Mesodermal cell (in vitro differentiated cells): ENCODE measurements around the gene VPS54.

Experiments
- H3K27ac ChIP-seq: 2 replicates; pipeline ENCODE4 v1.7.0; 2013; ENCODE audit warnings: mild to moderate bottlenecking, low read depth, low read length, moderate library complexity; ENCODE audit not compliant: severe bottlenecking
- H3K36me3 ChIP-seq: 2 replicates; pipeline ENCODE4 v1.7.1; 2013; ENCODE audit warnings: mild to moderate bottlenecking, low read length, moderate library complexity; ENCODE audit not compliant: control insufficient read depth, insufficient read depth
- H3K4me1 ChIP-seq: one replicate; pipeline ENCODE4 v1.7.1; 2013; ENCODE audit warnings: mild to moderate bottlenecking, low read length; ENCODE audit not compliant: insufficient read depth, control insufficient read depth, poor library complexity, severe bottlenecking
- H3K4me3 ChIP-seq: 2 replicates; pipeline ENCODE4 v1.7.0; 2013; ENCODE audit warnings: low read length, control low read depth, mild to moderate bottlenecking; ENCODE audit not compliant: insufficient read depth, poor library complexity, severe bottlenecking; ENCODE audit errors: extremely low read depth
- H3K9me3 ChIP-seq: 2 replicates; pipeline ENCODE4 v1.7.1; 2013; ENCODE audit warnings: mild to moderate bottlenecking, low read length, moderate library complexity; ENCODE audit not compliant: control insufficient read depth
- whole genome bisulfite sequencing, 2 experiments: methylation state at CpG; one replicate each; pipeline ENCODE4 v1.1.5; 2013; ENCODE audit warnings: missing lambda C conversion rate in 2 of 2; ENCODE audit not compliant: insufficient coverage in 2 of 2; 5-methylcytosine and 5-hydroxymethylcytosine counted together

VPS54 gene

DNA sequence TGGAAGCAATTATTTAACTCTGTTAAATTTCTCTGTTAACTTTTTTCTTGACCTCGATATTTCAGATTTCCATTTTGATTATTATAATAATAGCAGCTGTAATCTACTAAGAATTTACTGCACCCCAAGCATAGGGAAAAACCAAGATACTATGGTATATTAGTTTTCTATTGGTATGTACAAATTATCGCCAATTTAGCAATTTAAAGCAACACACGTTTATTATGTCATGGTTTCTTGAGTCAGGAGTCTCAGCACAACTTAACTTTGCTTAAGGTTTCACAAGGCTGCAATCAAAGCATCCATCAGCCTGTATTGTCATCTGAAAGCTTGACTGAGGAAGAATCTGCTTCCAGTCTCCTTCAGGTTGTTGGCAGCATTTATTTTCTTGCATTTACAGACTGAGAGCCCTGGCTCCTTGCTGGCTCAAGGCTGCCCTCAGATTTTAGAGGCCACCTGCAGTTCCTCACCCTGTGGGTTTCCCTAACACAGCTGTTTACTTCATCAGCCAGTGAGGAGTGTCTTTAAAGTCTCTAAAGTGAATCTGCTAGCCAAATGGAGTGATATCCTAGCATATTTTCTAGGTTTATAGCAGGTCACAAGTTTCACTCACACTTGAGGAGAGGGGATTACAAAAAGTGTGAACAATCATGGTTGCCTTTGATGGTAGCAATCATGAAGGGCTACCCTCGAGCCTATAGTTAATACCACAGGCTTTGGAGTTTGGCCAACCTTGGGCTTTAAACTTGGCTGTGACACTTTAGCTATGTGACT is 4.4 kb upstream of the VPS54 start:
- Histone ChIP-seq H3K9me3 (no peaks in the 10 kb centered on the region), H3K4me3 (no peak overlapping the region), H3K27ac (no peak overlapping the region), H3K36me3 (no peaks in the 10 kb centered on the region), H3K4me1 (peaks cover 5% of the 10 kb centered on the region)
- WGBS, 2 experiments: 70 to 86% methylated on average over 2 to 3 of the region's 4 CpGs

DNA sequence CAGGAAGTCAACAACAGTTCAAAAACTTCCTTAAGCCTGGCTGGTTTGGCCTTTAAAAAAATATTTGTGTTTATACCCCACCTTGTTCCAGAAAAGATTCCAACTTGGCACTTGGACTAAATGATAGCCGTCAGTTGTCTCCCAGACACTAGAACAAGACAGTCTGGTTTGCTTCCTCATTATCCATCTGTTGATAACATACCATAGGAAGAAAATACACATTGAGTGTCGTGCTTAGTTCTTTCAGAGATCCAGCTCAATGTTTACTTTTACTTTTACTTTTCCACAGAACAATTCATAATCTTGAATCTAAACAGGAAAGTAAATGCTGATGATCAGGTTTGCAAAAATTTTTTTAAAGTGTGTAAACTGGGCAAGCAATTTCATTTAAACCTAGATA is 2.4 kb upstream of the VPS54 start:
- peak overlapping the region; percentile 3 for H3K27ac ChIP-seq
- 80 to 100% methylated on average over 1 of the region's 2 CpGs for WGBS, 2 experiments
- H3K4me3 ChIP-seq: no peak overlapping the region

DNA sequence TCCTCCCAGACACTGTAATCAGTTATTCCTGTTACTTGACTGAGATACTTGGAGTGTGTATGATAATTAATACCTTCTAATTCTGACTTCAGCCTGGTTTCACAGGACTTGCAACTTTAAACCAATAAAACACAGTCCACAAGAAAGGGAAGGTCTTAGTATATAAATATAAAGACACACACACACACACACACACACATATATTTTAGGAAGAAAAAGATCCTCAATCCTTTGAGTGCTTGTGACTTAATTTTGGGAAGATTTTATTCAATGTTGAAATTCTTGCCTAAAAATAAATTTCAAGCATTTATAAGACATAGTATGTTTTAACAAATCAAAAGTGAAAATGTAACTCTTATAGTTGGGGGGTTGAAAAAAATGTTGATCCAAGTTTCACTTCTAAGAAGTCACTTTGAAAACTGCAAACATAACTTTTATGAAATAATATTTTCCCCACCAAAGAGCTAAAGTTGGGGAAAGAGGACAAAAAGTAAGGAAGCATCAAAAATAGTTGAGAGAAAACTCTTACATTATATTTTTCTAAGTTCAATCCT is 824 bp upstream of the VPS54 start:
- Histone ChIP-seq H3K27ac (peak overlapping the region; percentile 93), H3K4me1 (peaks cover 11% of the 10 kb centered on the region), H3K4me3 (peak overlapping the region; percentile 71), H3K9me3 (no peaks in the 10 kb centered on the region), H3K36me3 (no peaks in the 10 kb centered on the region)

More for the DNA sequence above, 2.4 kb upstream of the VPS54 start:
- Histone ChIP-seq H3K9me3 (no peaks in the 10 kb centered on the region), H3K36me3 (no peaks in the 10 kb centered on the region), H3K4me1 (peaks cover 5% of the 10 kb centered on the region)

DNA sequence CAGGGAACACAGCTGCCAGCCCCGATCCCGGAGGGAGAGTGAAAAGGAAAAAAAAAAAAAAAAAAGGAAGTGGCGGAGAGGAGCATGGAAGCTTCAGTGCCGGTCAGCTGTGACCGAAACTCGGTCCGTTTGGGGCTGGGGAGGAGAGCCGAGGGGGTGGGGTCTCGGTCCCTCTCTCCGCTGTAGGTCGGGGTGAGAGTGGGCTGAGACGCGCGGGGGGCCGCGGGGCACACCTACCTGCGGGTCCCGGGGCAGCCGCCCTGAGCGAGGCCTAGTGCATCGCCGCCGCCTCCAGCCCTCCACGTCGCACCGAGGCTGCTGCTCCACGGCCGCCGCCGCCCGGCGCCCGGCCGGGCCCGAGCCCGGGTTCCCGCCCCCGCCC is 536 bp downstream of the VPS54 start:
- H3K9me3 ChIP-seq: no peaks in the 10 kb centered on the region
- peak overlapping the region; percentile 71 for H3K4me3 ChIP-seq
- H3K27ac ChIP-seq: peak overlapping the region; percentile 93
- peaks cover 11% of the 10 kb centered on the region for H3K4me1 ChIP-seq
- H3K36me3 ChIP-seq: no peaks in the 10 kb centered on the region
- WGBS, 2 experiments: 1% methylated on average over 19 to 31 of the region's 38 CpGs

GRCh38 chr2:64017811-64018700 is 1.2 kb downstream of the VPS54 start:
- 24 to 26% methylated on average over 11 to 16 of the region's 22 CpGs for WGBS, 2 experiments

DNA sequence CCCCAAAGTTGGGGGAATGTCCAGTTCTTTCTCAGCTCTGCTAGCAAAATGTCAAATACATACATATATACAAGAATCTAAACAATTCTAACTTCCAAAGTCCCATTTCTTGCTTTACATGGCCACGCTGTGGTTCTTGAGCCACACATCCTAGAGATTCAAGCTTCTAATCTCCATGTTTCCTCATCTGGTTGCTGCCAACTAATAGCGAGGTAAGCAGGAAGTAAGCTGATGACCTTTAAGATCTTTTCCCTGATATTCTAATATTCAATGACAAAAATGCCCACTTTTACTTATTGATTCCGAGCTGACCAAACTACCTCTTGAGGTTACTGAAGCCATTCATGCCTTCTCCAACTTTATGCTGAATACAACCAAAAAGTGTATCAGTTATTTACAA is 3.3 kb downstream of the VPS54 start:
- Histone ChIP-seq H3K36me3 (no peaks in the 10 kb centered on the region), H3K4me3 (no peak overlapping the region), H3K9me3 (no peaks in the 10 kb centered on the region), H3K4me1 (peaks cover 11% of the 10 kb centered on the region), H3K27ac (no peak overlapping the region)
- 96% methylated on average over 2 of the region's 3 CpGs for WGBS, 2 experiments

More at GRCh38 chr2:64017811-64018700, 1.2 kb downstream of the VPS54 start:
- H3K4me1 ChIP-seq: peaks cover 11% of the 10 kb centered on the region
- H3K4me3 ChIP-seq: peak overlapping the region; percentile 71
- H3K27ac ChIP-seq: peak overlapping the region; percentile 93
- H3K9me3 ChIP-seq: no peaks in the 10 kb centered on the region
- H3K36me3 ChIP-seq: no peaks in the 10 kb centered on the region

GRCh38 chr2:64015391-64015790 is 3.8 kb downstream of the VPS54 start:
- Histone ChIP-seq H3K4me3 (no peak overlapping the region), H3K9me3 (no peaks in the 10 kb centered on the region), H3K27ac (no peak overlapping the region), H3K36me3 (no peaks in the 10 kb centered on the region), H3K4me1 (peaks cover 11% of the 10 kb centered on the region)
- WGBS, 2 experiments: 79 to 100% methylated on average over 2 of the region's 5 CpGs

- peaks cover 8% of the 10 kb centered on the region for H3K4me1 ChIP-seq
- no peaks in the 10 kb centered on the region for H3K9me3 ChIP-seq
- H3K36me3 ChIP-seq: no peaks in the 10 kb centered on the region
- no peak overlapping the region for H3K27ac ChIP-seq
- WGBS, 2 experiments: no CpG with 5 or more reads among the region's 1 CpG
- no peak overlapping the region for H3K4me3 ChIP-seq
These were observed 4.6 kb downstream of the VPS54 start for GRCh38 chr2:64014628-64015027.

GRCh38 chr2:64013053-64013452 is 6.2 kb downstream of the VPS54 start:
- no peaks in the 10 kb centered on the region for H3K36me3 ChIP-seq
- H3K4me3 ChIP-seq: no peak overlapping the region
- peaks cover 6% of the 10 kb centered on the region for H3K4me1 ChIP-seq
- no peaks in the 10 kb centered on the region for H3K9me3 ChIP-seq
- WGBS, 2 experiments: 100% methylated on average over 1 of the region's 2 CpGs; no CpG with 5 or more reads in 1 of the 2 experiments
- no peak overlapping the region for H3K27ac ChIP-seq

DNA sequence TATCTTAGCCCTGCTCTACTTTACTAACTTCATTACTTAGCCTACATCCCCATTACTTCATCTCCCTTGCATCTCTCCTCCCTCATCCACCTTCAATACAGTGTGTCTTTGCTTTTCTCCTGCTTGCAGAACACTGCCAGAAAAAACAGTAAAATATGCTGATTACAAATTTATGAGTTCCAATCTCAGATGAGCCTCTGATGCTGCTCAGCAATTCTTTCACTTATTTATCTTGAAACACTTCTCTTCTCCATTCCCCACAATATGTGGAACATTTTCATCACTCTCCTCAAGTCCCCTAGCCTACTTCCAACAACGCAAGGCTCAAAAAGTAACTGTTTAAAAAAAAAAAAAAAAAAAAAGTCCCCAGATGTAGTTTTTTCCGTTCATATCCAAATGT is 7.1 kb downstream of the VPS54 start:
- no CpG with 5 or more reads among the region's 2 CpGs for whole genome bisulfite sequencing, 2 experiments
- H3K27ac ChIP-seq: no peak overlapping the region
- peaks cover 6% of the 10 kb centered on the region for H3K4me1 ChIP-seq
- no peaks in the 10 kb centered on the region for H3K9me3 ChIP-seq
- no peak overlapping the region for H3K4me3 ChIP-seq
- H3K36me3 ChIP-seq: peaks cover under 1% of the 10 kb centered on the region
